IMR-90 (cell line): Measurements from ENCODE around the gene MAP2. TPM values are rescaled to one million over a fixed set of nuclear protein-coding genes. Genes with fewer than 3 reads are reported as not detected.

Source experiments
- ATAC-seq: fragments of 200-7000 bp; cut with Tn5 transposase; 2 replicates; pipeline ENCODE4 v1.9.1; 2020; ENCODE audit warnings: low read depth, mild to moderate bottlenecking, moderate library complexity
- BruUV-seq: library from RNA; stranded (reverse); fragments of 400-500 nt; replicated peaks from 2 replicates; lab custom pipeline; 2021; lab: Mats Ljungman, UMichigan
- CTCF ChIA-PET: fragments of 300-600 bp; formaldehyde crosslinking; extraction: SDS; loops from one replicate; lab custom pipeline; 2021; ENCODE audit warnings: antibody characterized with exemption; lab: Yijun Ruan, JAX
- POLR2A ChIA-PET: fragments of 300-600 bp; sonication (Branson Sonifier 250); formaldehyde crosslinking; loops from one replicate; lab custom pipeline; 2022; ENCODE audit warnings: antibody characterized with exemption; ENCODE audit not compliant: unreplicated experiment; lab: Charles Lee
- DNase-seq: peaks from one replicate; pipeline ENCODE4 v3.0.0; 2013
- H2AFZ ChIP-seq: replicated peaks from 2 replicates; pipeline ENCODE3; 2013; ENCODE audit warnings: low read length, mild to moderate bottlenecking; ENCODE audit not compliant: poor library complexity
- H2AK5ac ChIP-seq: 2 replicates; pipeline ENCODE4 v1.6.1; 2013; ENCODE audit warnings: low read depth, low read length, inconsistent platforms
- H2AK9ac ChIP-seq: replicated peaks from 2 replicates; pipeline ENCODE3; 2013; ENCODE audit warnings: mild to moderate bottlenecking, low read depth, low read length, moderate library complexity; ENCODE audit not compliant: poor library complexity
- H2BK120ac ChIP-seq: 2 replicates; pipeline ENCODE4 v1.6.1; 2013; ENCODE audit warnings: low read depth, low read length, inconsistent platforms
- H2BK15ac ChIP-seq: 3 replicates; pipeline ENCODE4 v1.6.1; 2013; ENCODE audit warnings: low read depth, low read length, inconsistent platforms
- H2BK20ac ChIP-seq: 2 replicates; pipeline ENCODE4 v1.6.1; 2013; ENCODE audit warnings: low read depth, mild to moderate bottlenecking, inconsistent platforms, low read length, moderate library complexity
- H2BK5ac ChIP-seq: 2 replicates; pipeline ENCODE4 v1.6.1; 2013; ENCODE audit warnings: mild to moderate bottlenecking, low read depth, low read length, inconsistent platforms; ENCODE audit not compliant: poor library complexity, severe bottlenecking
- H3K14ac ChIP-seq: replicated peaks from 2 replicates; pipeline ENCODE4 v1.6.1; 2013; ENCODE audit warnings: low read depth, low read length, inconsistent platforms
- H3K18ac ChIP-seq: 2 replicates; pipeline ENCODE4 v1.6.1; 2013; ENCODE audit warnings: low read depth, low read length, control low read depth
- H3K23ac ChIP-seq: 2 replicates; pipeline ENCODE4 v1.6.1; 2013; ENCODE audit warnings: low read depth, low read length, inconsistent platforms
- H3K27ac ChIP-seq: 2 replicates; pipeline ENCODE4 v1.5.1; 2013; ENCODE audit warnings: mild to moderate bottlenecking, control low read depth, low read length; ENCODE audit not compliant: insufficient read depth
- H3K27me3 ChIP-seq: 2 replicates; pipeline ENCODE4 v1.6.1; 2013; ENCODE audit warnings: low read length; ENCODE audit not compliant: control insufficient read depth, insufficient read depth
- H3K36me3 ChIP-seq: 2 replicates; pipeline ENCODE4 v1.6.1; 2013; ENCODE audit warnings: low read length, mixed read lengths; ENCODE audit not compliant: control insufficient read depth, insufficient read depth
- H3K4ac ChIP-seq: 2 replicates; pipeline ENCODE4 v1.6.1; 2013; ENCODE audit warnings: low read depth, low read length, inconsistent platforms
- H3K4me1 ChIP-seq: 2 replicates; pipeline ENCODE4 v1.6.1; 2013; ENCODE audit warnings: low read length, mixed read lengths; ENCODE audit not compliant: control insufficient read depth, insufficient read depth
- H3K4me2 ChIP-seq: 2 replicates; pipeline ENCODE4 v1.6.1; 2013; ENCODE audit warnings: low read depth, mild to moderate bottlenecking, control low read depth, low read length, moderate library complexity
- H3K4me3 ChIP-seq: 2 replicates; pipeline ENCODE4 v1.5.1; 2013; ENCODE audit warnings: low read depth, mild to moderate bottlenecking, control low read depth, low read length, moderate library complexity; ENCODE audit not compliant: insufficient read depth
- H3K56ac ChIP-seq: 2 replicates; pipeline ENCODE4 v1.6.1; 2013; ENCODE audit warnings: low read length, inconsistent platforms; ENCODE audit not compliant: insufficient read depth; ENCODE audit errors: extremely low read depth
- H3K79me1 ChIP-seq, 2 experiments: 2 replicates each; pipeline ENCODE4 v1.6.1; 2013; ENCODE audit warnings: low read length in 2 of 2, inconsistent platforms in 1 of 2, low read depth in 1 of 2
- H3K9ac ChIP-seq: 2 replicates; pipeline ENCODE4 v1.6.1; 2013; ENCODE audit warnings: low read depth, low read length, control low read depth
- H3K9me1 ChIP-seq: 2 replicates; pipeline ENCODE4 v1.6.1; 2013; ENCODE audit warnings: low read length, inconsistent platforms; ENCODE audit not compliant: insufficient read depth
- H3K9me3 ChIP-seq: 2 replicates; pipeline ENCODE4 v1.6.1; 2013; ENCODE audit warnings: low read length; ENCODE audit not compliant: control insufficient read depth, insufficient read depth
- H4K20me1 ChIP-seq: 2 replicates; pipeline ENCODE4 v1.6.1; 2013; ENCODE audit warnings: low read length, inconsistent platforms; ENCODE audit not compliant: insufficient read depth
- H4K5ac ChIP-seq: 2 replicates; pipeline ENCODE4 v1.6.1; 2013; ENCODE audit warnings: mild to moderate bottlenecking, low read depth, low read length, control low read depth
- H4K8ac ChIP-seq, 2 experiments: 2 replicates each; pipeline ENCODE4 v1.6.1; 2013; ENCODE audit warnings: low read depth in 2 of 2, low read length in 2 of 2, control low read depth in 1 of 2, inconsistent platforms in 1 of 2
- H4K91ac ChIP-seq: 2 replicates; pipeline ENCODE4 v1.6.1; 2013; ENCODE audit warnings: low read depth, low read length, inconsistent platforms; ENCODE audit not compliant: insufficient read depth
- CTCF ChIP-seq: conservative IDR thresholded peaks from 2 replicates; pipeline ENCODE4 v1.5.1; 2012; ENCODE audit warnings: mild to moderate bottlenecking, low read depth, low read length, improper control_type of control experiment
- MAZ ChIP-seq: IDR thresholded peaks from 2 replicates; pipeline ENCODE4 v1.6.1; 2012; ENCODE audit warnings: low read depth, mild to moderate bottlenecking, low read length, improper control_type of control experiment, moderate library complexity, borderline replicate concordance
- WGBS, 2 experiments: methylation state at CpG; one replicate each; pipeline versions ENCODE4 v1.1.5 to v1.1.7; 2013; ENCODE audit warnings: missing lambda C conversion rate in 2 of 2; ENCODE audit not compliant: insufficient read length in 1 of 2; ENCODE audit errors: extremely low coverage in 2 of 2; 5-methylcytosine and 5-hydroxymethylcytosine counted together
- dilution Hi-C: fragments of 300-500 bp; cut with HindIII; formaldehyde crosslinking; loops from one replicate; pipeline ENCODE4 v1.14.3; 2018; ENCODE audit warnings: low sequenced_read_pairs; ENCODE audit not compliant: unreplicated experiment
- in situ Hi-C: fragments of 300-500 bp; cut with MboI; formaldehyde crosslinking; loops from 3 replicates; pipeline ENCODE4 v1.14.3; 2019; ENCODE audit warnings: low sequenced_read_pairs, inconsistent platforms, mixed read lengths
- intact Hi-C: fragments of 100-400 bp; cut with micrococcal nuclease; formaldehyde crosslinking; loops from 2 replicates; pipeline ENCODE4 v1.10.0; 2022
- polyA plus RNA-seq, 3 experiments: library from polyadenylated mRNA; depleted of rRNA; stranded (reverse); fragments of >200 nt; gene quantifications; 2 replicates each; pipeline ENCODE4 v1.2.3, GENCODE V29; 2012; ENCODE audit warnings: low replicate concordance in 1 of 3
- total RNA-seq: library from RNA; depleted of rRNA; stranded (reverse); fragments of >200 nt; gene quantifications from 2 replicates; pipeline ENCODE4 v1.2.3, GENCODE V29; 2012

MAP2 gene
- total and polyA plus RNA-seq, 2 of the 4 experiments (the other 2 are of a cell fraction), result 0.29 to 0.36 TPM

- in situ Hi-C loops (no loop called here), intact Hi-C loops (no loop called here), dilution Hi-C loops (no loop called here)
- Histone ChIP-seq H2AK9ac (no peak overlapping the region), H4K5ac (no peak overlapping the region), H3K18ac (no peak overlapping the region), H3K4me2 (no peak overlapping the region), H3K23ac (no peak overlapping the region), H2AK5ac (no peak overlapping the region), H3K4me1 (no peaks in the 10 kb centered on the region), H2BK5ac (no peak overlapping the region), H2AFZ (no peak overlapping the region), H3K14ac (no peak overlapping the region), H3K4me3 (no peak overlapping the region), H4K91ac (no peak overlapping the region), H3K56ac (no peak overlapping the region), H4K20me1 (no peaks in the 10 kb centered on the region), H3K79me1 (no peaks in the 10 kb centered on the region), H3K36me3 (no peaks in the 10 kb centered on the region), H2BK15ac (no peak overlapping the region), H4K8ac (no peak overlapping the region), H3K4ac (no peak overlapping the region), H3K9me1 (no peaks in the 10 kb centered on the region), H3K9ac (no peak overlapping the region), H3K27me3 (no peaks in the 10 kb centered on the region), H2BK20ac (no peak overlapping the region), H3K27ac (no peak overlapping the region), H2BK120ac (no peak overlapping the region), H3K9me3 (no peaks in the 10 kb centered on the region)
- TF ChIP-seq MAZ (no peak), CTCF (no peak)
- ChIA-PET CTCF (no interaction called here), POLR2A (no interaction called here)
- DNase-seq (no peak), ATAC-seq (no peak)
- WGBS, 2 experiments, result no CpG with 5 or more reads among the region's 2 CpGs
- no TSS peak for BruUV-seq
These were observed 81.6 kb downstream of the MAP2 start for GRCh38 chr2:209505410-209505809.
